ENCODE results near the gene CDH13. TPM values are rescaled to one million over a fixed set of nuclear protein-coding genes. Genes with fewer than 3 reads are reported as not detected.

The CDH13 gene
- total RNA-seq, 2 experiments from 2014 or later = not detected

GRCh38 chr16:83830769-83831455 is 1204.1 kb downstream of the CDH13 start:
- no peaks in the 10 kb centered on the region for H3K9me2 ChIP-seq (ENCODE audit: insufficient read depth, low read length)
- no TSS peak for BruUV-seq (replicated peaks)
- no peak for DNase-seq (ENCODE audit: low spot score)

GRCh38 chr16:83831456-83831987 is 1204.8 kb downstream of the CDH13 start:
- intact Hi-C loops (cut with micrococcal nuclease; ENCODE audit: unreplicated experiment) = no loop called here
- Histone ChIP-seq H2AFZ (ENCODE audit: low read length) (no peak overlapping the region), H3K9me2 (ENCODE audit: insufficient read depth, low read length) (no peaks in the 10 kb centered on the region), H3K4me3 (ENCODE audit: low read depth, low read length, poor library complexity, severe bottlenecking) (no peak overlapping the region), H3K27ac (ENCODE audit: low read depth, low read length, poor library complexity, severe bottlenecking) (no peak overlapping the region), H3K4me1 (ENCODE audit: insufficient read depth, low read length, poor library complexity, severe bottlenecking) (peaks cover 7% of the 10 kb centered on the region), H3K9me3 (ENCODE audit: low read length) (no peaks in the 10 kb centered on the region), H4K20me1 (ENCODE audit: insufficient read depth, low read length) (no peaks in the 10 kb centered on the region; the same call in 1 of the 2 replicates), H3K4me2 (ENCODE audit: low read length) (no peak overlapping the region), H3K79me2 (ENCODE audit: insufficient read depth, low read depth, low read length) (no peaks in the 10 kb centered on the region), H3K36me3 (ENCODE audit: insufficient read depth, low read length) (no peaks in the 10 kb centered on the region)
- no TSS peak for BruUV-seq (replicated peaks)
- ChIA-PET CTCF (ENCODE audit: unreplicated experiment) (no interaction called here), POLR2A (no interaction called here)
- DNase-seq (ENCODE audit: low spot score) = no peak
- no peak for TF ChIP-seq CTCF (conservative IDR thresholded peaks at IDR 0.05; ENCODE audit: low read length)
- no peak for TF ChIP-seq EZH2phosphoT487 (IDR thresholded peaks at IDR 0.05; ENCODE audit: borderline replicate concordance, low read depth, low read length)

More at GRCh38 chr16:83830769-83831455, 1204.1 kb downstream of the CDH13 start:
- no peaks in the 10 kb centered on the region for H3K9me3 ChIP-seq (ENCODE audit: low read length)
- intact Hi-C loops (cut with micrococcal nuclease; ENCODE audit: unreplicated experiment) = no loop called here
- H3K4me1 ChIP-seq (ENCODE audit: insufficient read depth, low read length, poor library complexity, severe bottlenecking) = peaks cover 3% of the 10 kb centered on the region
- no peaks in the 10 kb centered on the region for H3K36me3 ChIP-seq (ENCODE audit: insufficient read depth, low read length)
- H3K27ac ChIP-seq (ENCODE audit: low read depth, low read length, poor library complexity, severe bottlenecking) = no peak overlapping the region
- CTCF ChIA-PET (ENCODE audit: unreplicated experiment) = no interaction called here
- H3K79me2 ChIP-seq (ENCODE audit: insufficient read depth, low read depth, low read length) = no peaks in the 10 kb centered on the region
- no peak for TF ChIP-seq EZH2phosphoT487 (IDR thresholded peaks at IDR 0.05; ENCODE audit: borderline replicate concordance, low read depth, low read length)
- TF ChIP-seq CTCF (conservative IDR thresholded peaks at IDR 0.05; ENCODE audit: low read length) = no peak
- H4K20me1 ChIP-seq (ENCODE audit: insufficient read depth, low read length) = no peaks in the 10 kb centered on the region; the same call in 1 of the 2 replicates
- H3K4me3 ChIP-seq (ENCODE audit: low read depth, low read length, poor library complexity, severe bottlenecking) = no peak overlapping the region
- H3K4me2 ChIP-seq (ENCODE audit: low read length) = no peak overlapping the region
- H2AFZ ChIP-seq (ENCODE audit: low read length) = no peak overlapping the region
- POLR2A ChIA-PET = no interaction called here

GRCh38 chr16:83833921-83834320 is 1207.2 kb downstream of the CDH13 start:
- Histone ChIP-seq H3K9me3 (ENCODE audit: low read length) (no peaks in the 10 kb centered on the region), H3K27ac (ENCODE audit: low read depth, low read length, poor library complexity, severe bottlenecking) (no peak overlapping the region), H3K9me2 (ENCODE audit: insufficient read depth, low read length) (no peaks in the 10 kb centered on the region), H2AFZ (ENCODE audit: low read length) (no peak overlapping the region), H3K36me3 (ENCODE audit: insufficient read depth, low read length) (no peaks in the 10 kb centered on the region), H3K79me2 (ENCODE audit: insufficient read depth, low read depth, low read length) (no peaks in the 10 kb centered on the region), H4K20me1 (ENCODE audit: insufficient read depth, low read length) (no peaks in the 10 kb centered on the region), H3K4me1 (ENCODE audit: insufficient read depth, low read length, poor library complexity, severe bottlenecking) (peaks cover 7% of the 10 kb centered on the region), H3K4me3 (ENCODE audit: low read depth, low read length, poor library complexity, severe bottlenecking) (no peak overlapping the region), H3K4me2 (ENCODE audit: low read length) (no peak overlapping the region)
- BruUV-seq (replicated peaks) = no TSS peak
- intact Hi-C loops (cut with micrococcal nuclease; ENCODE audit: unreplicated experiment) = no loop called here
- DNase-seq (ENCODE audit: low spot score) = no peak
- ChIA-PET CTCF (ENCODE audit: unreplicated experiment) (no interaction called here), POLR2A (no interaction called here)
- TF ChIP-seq CTCF (conservative IDR thresholded peaks at IDR 0.05; ENCODE audit: low read length) = no peak
- TF ChIP-seq EZH2phosphoT487 (IDR thresholded peaks at IDR 0.05; ENCODE audit: borderline replicate concordance, low read depth, low read length) = no peak

Measured in OCI-LY7 (cell line).